ENCODE data around the gene GNG4. TPM values are rescaled to one million over a fixed set of nuclear protein-coding genes. Genes with fewer than 3 reads are reported as not detected.
A peak's percentile ranks its signal among the peaks of the same experiment; 100 is the strongest.

GNG4 gene
- total RNA-seq, 2 donors from 2014 or later, result 13.5 to 14.2 TPM

DNA sequence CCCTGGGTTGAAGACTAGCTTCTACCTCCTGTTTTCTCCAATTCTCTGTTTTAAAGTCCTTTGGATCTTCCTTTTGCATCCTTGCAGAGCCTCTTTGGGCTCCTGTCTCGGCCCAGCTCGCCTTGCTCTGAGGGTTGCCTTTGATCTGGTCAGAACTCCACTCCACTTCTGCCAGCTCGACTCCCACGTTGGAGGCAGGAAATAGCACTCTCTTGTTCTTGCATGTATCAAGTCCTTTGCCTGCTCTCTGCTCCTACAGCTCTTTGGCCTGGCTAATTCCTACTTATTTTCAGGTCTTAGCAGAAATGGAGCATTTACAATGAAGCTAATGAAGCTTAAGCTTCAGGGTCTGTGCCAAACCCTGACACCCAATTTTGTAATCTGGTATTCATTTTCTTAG lies 124.3 kb downstream of the GNG4 start:
- no peaks in the 10 kb centered on the region for H3K9me3 Mint-ChIP-seq
- TF ChIP-seq, protein P1, sequence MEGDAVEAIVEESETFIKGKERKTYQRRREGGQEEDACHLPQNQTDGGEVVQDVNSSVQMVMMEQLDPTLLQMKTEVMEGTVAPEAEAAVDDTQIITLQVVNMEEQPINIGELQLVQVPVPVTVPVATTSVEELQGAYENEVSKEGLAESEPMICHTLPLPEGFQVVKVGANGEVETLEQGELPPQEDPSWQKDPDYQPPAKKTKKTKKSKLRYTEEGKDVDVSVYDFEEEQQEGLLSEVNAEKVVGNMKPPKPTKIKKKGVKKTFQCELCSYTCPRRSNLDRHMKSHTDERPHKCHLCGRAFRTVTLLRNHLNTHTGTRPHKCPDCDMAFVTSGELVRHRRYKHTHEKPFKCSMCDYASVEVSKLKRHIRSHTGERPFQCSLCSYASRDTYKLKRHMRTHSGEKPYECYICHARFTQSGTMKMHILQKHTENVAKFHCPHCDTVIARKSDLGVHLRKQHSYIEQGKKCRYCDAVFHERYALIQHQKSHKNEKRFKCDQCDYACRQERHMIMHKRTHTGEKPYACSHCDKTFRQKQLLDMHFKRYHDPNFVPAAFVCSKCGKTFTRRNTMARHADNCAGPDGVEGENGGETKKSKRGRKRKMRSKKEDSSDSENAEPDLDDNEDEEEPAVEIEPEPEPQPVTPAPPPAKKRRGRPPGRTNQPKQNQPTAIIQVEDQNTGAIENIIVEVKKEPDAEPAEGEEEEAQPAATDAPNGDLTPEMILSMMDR (conservative IDR thresholded peaks at IDR 0.05), result no peak

GRCh38 chr1:235516862-235517446 lies 132.6 kb downstream of the GNG4 start:
- Mint-ChIP-seq H3K27me3 (ENCODE audit: insufficient read depth) (no peaks in the 10 kb centered on the region), H3K9me3 (no peaks in the 10 kb centered on the region), H3K36me3 (ENCODE audit: low read depth) (no peaks in the 10 kb centered on the region), H3K27ac (no peak overlapping the region), H3K4me3 (no peak overlapping the region), H3K4me1 (peaks cover 4% of the 10 kb centered on the region)
- no peak overlapping the region for H3K9ac ChIP-seq (ENCODE audit: extremely low read depth, low read length, poor library complexity, severe bottlenecking)
- H3K4me1 ChIP-seq (ENCODE audit: control insufficient read depth, insufficient read depth, low read length), result peaks cover 2% of the 10 kb centered on the region
- no peak overlapping the region for H3K27ac ChIP-seq (ENCODE audit: low read depth, low read length)
- no peak overlapping the region for H3K4me3 ChIP-seq (ENCODE audit: low read length)
- WGBS, 2 experiments (ENCODE audit: insufficient coverage in 1 of 2, insufficient read length in 1 of 2), result 88% methylated on average over 6 of the region's 6 CpGs
- no peaks in the 10 kb centered on the region for H3K9me3 ChIP-seq (ENCODE audit: control insufficient read depth, low read length)
- TF ChIP-seq, protein P1 (conservative IDR thresholded peaks at IDR 0.05), result no peak
- no peaks in the 10 kb centered on the region for H3K36me3 ChIP-seq (ENCODE audit: control insufficient read depth, insufficient read depth, low read length)
- no peaks in the 10 kb centered on the region for H3K27me3 ChIP-seq (ENCODE audit: control insufficient read depth, insufficient read depth, low read length, poor library complexity, severe bottlenecking)
- DNase-seq, result peak; percentile 63

More for the DNA sequence above, 124.3 kb downstream of the GNG4 start:
- Mint-ChIP-seq H3K4me3 (no peak overlapping the region), H3K36me3 (ENCODE audit: low read depth) (no peaks in the 10 kb centered on the region), H3K27ac (no peak overlapping the region), H3K4me1 (peaks cover 3% of the 10 kb centered on the region), H3K27me3 (ENCODE audit: insufficient read depth) (no peaks in the 10 kb centered on the region)
- H3K9me3 ChIP-seq (ENCODE audit: control insufficient read depth, low read length), result no peaks in the 10 kb centered on the region
- DNase-seq, result no peak
- H3K36me3 ChIP-seq (ENCODE audit: control insufficient read depth, insufficient read depth, low read length), result no peaks in the 10 kb centered on the region
- 73 to 78% methylated on average over 4 of the region's 4 CpGs for WGBS, 2 experiments (ENCODE audit: insufficient coverage in 1 of 2, insufficient read length in 1 of 2)
- no peak overlapping the region for H3K27ac ChIP-seq (ENCODE audit: low read depth, low read length)
- H3K27me3 ChIP-seq (ENCODE audit: control insufficient read depth, insufficient read depth, low read length, poor library complexity, severe bottlenecking), result no peaks in the 10 kb centered on the region
- H3K9ac ChIP-seq (ENCODE audit: extremely low read depth, low read length, poor library complexity, severe bottlenecking), result no peak overlapping the region
- no peaks in the 10 kb centered on the region for H3K4me1 ChIP-seq (ENCODE audit: control insufficient read depth, insufficient read depth, low read length)
- H3K4me3 ChIP-seq (ENCODE audit: low read length), result no peak overlapping the region

- TF ChIP-seq, protein P1 (conservative IDR thresholded peaks at IDR 0.05), result no peak
- Mint-ChIP-seq H3K27ac (no peak overlapping the region), H3K4me1 (peaks cover 4% of the 10 kb centered on the region), H3K27me3 (ENCODE audit: insufficient read depth) (no peaks in the 10 kb centered on the region), H3K9me3 (no peaks in the 10 kb centered on the region), H3K36me3 (ENCODE audit: low read depth) (no peaks in the 10 kb centered on the region), H3K4me3 (no peak overlapping the region)
- Histone ChIP-seq H3K27me3 (ENCODE audit: control insufficient read depth, insufficient read depth, low read length, poor library complexity, severe bottlenecking) (no peaks in the 10 kb centered on the region), H3K4me1 (ENCODE audit: control insufficient read depth, insufficient read depth, low read length) (peaks cover 2% of the 10 kb centered on the region), H3K9ac (ENCODE audit: extremely low read depth, low read length, poor library complexity, severe bottlenecking) (no peak overlapping the region), H3K27ac (ENCODE audit: low read depth, low read length) (no peak overlapping the region), H3K4me3 (ENCODE audit: low read length) (no peak overlapping the region), H3K9me3 (ENCODE audit: control insufficient read depth, low read length) (no peaks in the 10 kb centered on the region), H3K36me3 (ENCODE audit: control insufficient read depth, insufficient read depth, low read length) (no peaks in the 10 kb centered on the region)
- WGBS, 2 experiments (ENCODE audit: insufficient coverage in 1 of 2, insufficient read length in 1 of 2), result 96 to 100% methylated on average over 2 to 5 of the region's 5 CpGs
- DNase-seq, result no peak
Measured at GRCh38 chr1:235515844-235516512, 133.6 kb downstream of the GNG4 start.
